HepG2 (cell line): ENCODE data around the gene DAZAP1. TPM values are rescaled to one million over a fixed set of nuclear protein-coding genes. Genes with fewer than 3 reads are reported as not detected.
A peak's percentile ranks its signal among the peaks of the same experiment; 100 is the strongest.

Source experiments
- EEA1 ChIP-seq: sonication (generic); formaldehyde crosslinking; IDR thresholded peaks from 2 replicates; pipeline ENCODE4 v1.5.1; 2020; ENCODE audit warnings: mild to moderate bottlenecking, missing genetic modification reagents, borderline replicate concordance
- ETV6 ChIP-seq: sonication (generic); formaldehyde crosslinking; conservative IDR thresholded peaks from 2 replicates; pipeline ENCODE4 v1.4.0; 2020; ENCODE audit warnings: missing genetic modification reagents
- FOXO1 ChIP-seq: sonication (generic); formaldehyde crosslinking; IDR thresholded peaks from 2 replicates; pipeline ENCODE4 v1.4.0; 2020; ENCODE audit warnings: missing genetic modification reagents
- ISX ChIP-seq: sonication (generic); formaldehyde crosslinking; conservative IDR thresholded peaks from 2 replicates; pipeline ENCODE4 v1.5.0; 2020; ENCODE audit warnings: missing genetic modification reagents
- KDM6A ChIP-seq: IDR thresholded peaks from 2 replicates; pipeline ENCODE4 v1.6.1; 2016; ENCODE audit warnings: low read depth
- NRL ChIP-seq: sonication (generic); formaldehyde crosslinking; IDR thresholded peaks from 2 replicates; pipeline ENCODE4 v1.5.0; 2020; ENCODE audit warnings: missing genetic modification reagents, mild to moderate bottlenecking, moderate library complexity, borderline replicate concordance
- PITX1 ChIP-seq: sonication (generic); formaldehyde crosslinking; IDR thresholded peaks from 2 replicates; pipeline ENCODE4 v1.5.1; 2020; ENCODE audit warnings: mild to moderate bottlenecking, missing genetic modification reagents
- RERE ChIP-seq: IDR thresholded peaks from 2 replicates; pipeline ENCODE4 v1.6.1; 2016; ENCODE audit warnings: low read depth, missing genetic modification reagents, missing compliant biosample characterization
- SMC3 ChIP-seq: IDR thresholded peaks from 2 replicates; pipeline ENCODE4 v1.6.1; 2011; ENCODE audit warnings: low read length, improper control_type of control experiment
- SNRNP70 ChIP-seq: fragments of 200-400 bp; formaldehyde crosslinking; IDR thresholded peaks from 2 replicates; pipeline ENCODE4 v1.6.1; 2017; ENCODE audit warnings: mild to moderate bottlenecking, low read depth, low read length, moderate library complexity
- TBP ChIP-seq: sonication (generic); formaldehyde crosslinking; IDR thresholded peaks from 2 replicates; pipeline ENCODE4 v1.5.0; 2020; ENCODE audit warnings: missing genetic modification reagents
- XRCC5 ChIP-seq: fragments of 200-400 bp; formaldehyde crosslinking; optimal IDR thresholded peaks from 2 replicates; pipeline ENCODE3; 2017; ENCODE audit warnings: mild to moderate bottlenecking, low read length
- ZNF33B ChIP-seq: sonication (generic); formaldehyde crosslinking; IDR thresholded peaks from 2 replicates; pipeline ENCODE4 v1.5.1; 2020; ENCODE audit warnings: mild to moderate bottlenecking, missing genetic modification reagents
- ZNF446 ChIP-seq: sonication (generic); formaldehyde crosslinking; IDR thresholded peaks from 2 replicates; pipeline ENCODE4 v1.5.0; 2020; ENCODE audit warnings: mild to moderate bottlenecking, missing genetic modification reagents
- ZNF615 ChIP-seq: sonication (generic); formaldehyde crosslinking; IDR thresholded peaks from 2 replicates; pipeline ENCODE4 v1.5.0; 2020; ENCODE audit warnings: mild to moderate bottlenecking, missing genetic modification reagents, borderline replicate concordance
- ZNF703 ChIP-seq: sonication (generic); formaldehyde crosslinking; IDR thresholded peaks from 2 replicates; pipeline ENCODE4 v1.5.1; 2020; ENCODE audit warnings: missing genetic modification reagents, mild to moderate bottlenecking, moderate library complexity, borderline replicate concordance
- polyA plus RNA-seq, 8 experiments: library from polyadenylated mRNA; depleted of rRNA in 3 of 8; stranded (reverse) in 7 of 8; unstranded in 1 of 8; fragments of >200 nt; fragmentation: Illumina TruSeq in 4 of 8; extraction: Trizol in 4 of 8; gene quantifications; 2 replicates each; pipeline versions ENCODE4 v1.2.1 to v1.2.3, GENCODE V29; 2011 to 2016; ENCODE audit warnings: low read depth in 4 of 8, missing spikeins in 1 of 8, mixed read lengths in 1 of 8; ENCODE audit not compliant: insufficient read depth in 1 of 8
- total RNA-seq, 5 experiments: library from RNA; depleted of rRNA; stranded (reverse); fragments of >200 nt; fragmentation: Illumina TruSeq; extraction: Trizol; gene quantifications; 2 replicates each; pipeline ENCODE4 v1.2.3, GENCODE V29; 2016; ENCODE audit warnings: low read depth in 1 of 5
- TF ChIP-seq, protein P1 (sequence below): sonication (generic); formaldehyde crosslinking; IDR thresholded peaks from one replicate; pipeline ENCODE4 v1.5.1; 2020; ENCODE audit warnings: mild to moderate bottlenecking, missing genetic modification reagents; ENCODE audit errors: not compliant biosample characterization

The DAZAP1 gene
- total and polyA plus RNA-seq, 2 of the 13 experiments (the other 11 are each of a cell fraction or from before 2014, with no cell fraction given), result 63.3 to 79.2 TPM

DNA sequence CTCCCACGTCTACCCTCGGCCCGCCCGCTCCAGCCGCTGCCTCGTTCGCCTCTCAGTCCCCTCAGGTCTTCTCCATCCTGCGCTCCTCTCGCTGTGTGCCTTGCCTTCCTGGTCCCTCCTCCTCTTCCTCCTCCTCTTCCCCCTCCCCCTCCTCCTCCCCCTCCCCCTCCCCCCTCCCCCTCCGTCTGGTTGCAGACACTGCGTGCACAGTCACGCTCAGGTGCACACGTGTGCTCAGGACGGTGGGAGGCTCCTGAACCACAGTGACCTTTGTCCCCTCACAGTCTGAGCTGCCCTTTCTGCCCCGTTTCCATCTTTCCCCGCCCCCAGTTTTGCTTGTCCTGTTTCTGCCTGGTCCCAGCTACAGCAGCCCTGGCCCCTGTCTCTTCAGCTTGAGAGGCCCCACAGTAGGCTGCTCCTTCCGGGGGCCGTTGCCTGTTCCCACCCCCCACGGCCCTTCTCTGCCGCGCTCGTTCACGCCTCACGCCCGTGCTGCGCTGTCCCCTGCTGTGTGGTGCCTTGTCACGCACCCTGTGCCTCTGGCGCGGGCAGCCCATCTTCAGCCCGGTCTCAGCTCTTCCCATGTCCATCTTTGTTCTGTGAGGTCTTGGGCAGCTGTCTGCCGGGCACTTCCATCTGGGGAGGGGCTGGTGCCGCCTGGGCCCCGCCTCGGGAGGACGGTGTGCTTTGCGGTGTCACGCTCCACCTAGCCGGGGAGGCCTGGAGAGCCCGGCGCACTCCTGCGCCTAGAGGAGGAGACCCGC, 17.0 kb downstream of the DAZAP1 start (continued):
- TF ChIP-seq, protein P1, sequence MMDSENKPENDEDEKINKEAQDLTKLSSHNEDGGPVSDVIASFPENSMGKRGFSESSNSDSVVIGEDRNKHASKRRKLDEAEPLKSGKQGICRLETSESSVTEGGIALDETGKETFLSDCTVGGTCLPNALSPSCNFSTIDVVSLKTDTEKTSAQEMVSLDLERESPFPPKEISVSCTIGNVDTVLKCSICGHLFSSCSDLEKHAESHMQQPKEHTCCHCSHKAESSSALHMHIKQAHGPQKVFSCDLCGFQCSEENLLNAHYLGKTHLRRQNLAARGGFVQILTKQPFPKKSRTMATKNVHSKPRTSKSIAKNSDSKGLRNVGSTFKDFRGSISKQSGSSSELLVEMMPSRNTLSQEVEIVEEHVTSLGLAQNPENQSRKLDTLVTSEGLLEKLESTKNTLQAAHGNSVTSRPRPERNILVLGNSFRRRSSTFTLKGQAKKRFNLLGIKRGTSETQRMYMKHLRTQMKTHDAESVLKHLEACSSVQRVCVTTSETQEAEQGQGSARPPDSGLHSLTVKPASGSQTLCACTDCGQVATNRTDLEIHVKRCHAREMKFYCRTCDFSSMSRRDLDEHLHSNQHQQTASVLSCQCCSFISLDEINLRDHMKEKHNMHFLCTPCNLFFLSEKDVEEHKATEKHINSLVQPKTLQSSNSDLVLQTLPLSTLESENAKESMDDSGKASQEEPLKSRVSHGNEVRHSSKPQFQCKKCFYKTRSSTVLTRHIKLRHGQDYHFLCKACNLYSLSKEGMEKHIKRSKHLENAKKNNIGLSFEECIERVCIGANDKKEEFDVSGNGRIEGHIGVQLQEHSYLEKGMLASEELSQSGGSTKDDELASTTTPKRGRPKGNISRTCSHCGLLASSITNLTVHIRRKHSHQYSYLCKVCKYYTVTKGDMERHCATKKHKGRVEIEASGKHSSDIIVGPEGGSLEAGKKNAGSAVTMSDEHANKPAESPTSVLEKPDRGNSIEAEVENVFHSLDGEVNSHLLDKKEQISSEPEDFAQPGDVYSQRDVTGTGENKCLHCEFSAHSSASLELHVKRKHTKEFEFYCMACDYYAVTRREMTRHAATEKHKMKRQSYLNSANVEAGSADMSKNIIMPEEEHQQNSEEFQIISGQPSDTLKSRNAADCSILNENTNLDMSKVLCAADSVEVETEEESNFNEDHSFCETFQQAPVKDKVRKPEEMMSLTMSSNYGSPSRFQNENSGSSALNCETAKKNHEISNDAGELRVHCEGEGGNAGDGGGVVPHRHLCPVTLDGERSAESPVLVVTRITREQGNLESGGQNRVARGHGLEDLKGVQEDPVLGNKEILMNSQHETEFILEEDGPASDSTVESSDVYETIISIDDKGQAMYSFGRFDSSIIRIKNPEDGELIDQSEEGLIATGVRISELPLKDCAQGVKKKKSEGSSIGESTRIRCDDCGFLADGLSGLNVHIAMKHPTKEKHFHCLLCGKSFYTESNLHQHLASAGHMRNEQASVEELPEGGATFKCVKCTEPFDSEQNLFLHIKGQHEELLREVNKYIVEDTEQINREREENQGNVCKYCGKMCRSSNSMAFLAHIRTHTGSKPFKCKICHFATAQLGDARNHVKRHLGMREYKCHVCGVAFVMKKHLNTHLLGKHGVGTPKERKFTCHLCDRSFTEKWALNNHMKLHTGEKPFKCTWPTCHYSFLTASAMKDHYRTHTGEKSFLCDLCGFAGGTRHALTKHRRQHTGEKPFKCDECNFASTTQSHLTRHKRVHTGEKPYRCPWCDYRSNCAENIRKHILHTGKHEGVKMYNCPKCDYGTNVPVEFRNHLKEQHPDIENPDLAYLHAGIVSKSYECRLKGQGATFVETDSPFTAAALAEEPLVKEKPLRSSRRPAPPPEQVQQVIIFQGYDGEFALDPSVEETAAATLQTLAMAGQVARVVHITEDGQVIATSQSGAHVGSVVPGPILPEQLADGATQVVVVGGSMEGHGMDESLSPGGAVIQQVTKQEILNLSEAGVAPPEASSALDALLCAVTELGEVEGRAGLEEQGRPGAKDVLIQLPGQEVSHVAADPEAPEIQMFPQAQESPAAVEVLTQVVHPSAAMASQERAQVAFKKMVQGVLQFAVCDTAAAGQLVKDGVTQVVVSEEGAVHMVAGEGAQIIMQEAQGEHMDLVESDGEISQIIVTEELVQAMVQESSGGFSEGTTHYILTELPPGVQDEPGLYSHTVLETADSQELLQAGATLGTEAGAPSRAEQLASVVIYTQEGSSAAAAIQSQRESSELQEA (CRISPR knock-in tag), result no peak
- no peak for TF ChIP-seq ZNF703
- no peak for TF ChIP-seq EEA1 (CRISPR knock-in tag)
- TF ChIP-seq PITX1 (CRISPR knock-in tag), result 0 out of 2 replicates have a peak, but pooled peaks have one; percentile 24
- TF ChIP-seq SMC3, result no peak
- TF ChIP-seq ZNF446 (CRISPR knock-in tag), result no peak
- no peak for TF ChIP-seq ISX (CRISPR knock-in tag)
- TF ChIP-seq TBP, result no peak
- no peak for TF ChIP-seq ETV6 (CRISPR knock-in tag)
- TF ChIP-seq SNRNP70, result no peak
- peak; percentile 14; the same call in 1 of the 2 replicates for TF ChIP-seq RERE (CRISPR knock-in tag)
- TF ChIP-seq ZNF615 (CRISPR knock-in tag), result 0 out of 2 replicates have a peak, but pooled peaks have one; percentile 38
- TF ChIP-seq KDM6A, result peak; percentile 78
- TF ChIP-seq ZNF33B, result no peak
- TF ChIP-seq FOXO1 (CRISPR knock-in tag), result peak; percentile 43; the same call in 1 of the 2 replicates
- TF ChIP-seq NRL (CRISPR knock-in tag), result peak; percentile 82
- TF ChIP-seq XRCC5, result no peak
